Esophagus squamous epithelium (tissue), 4 donors: Measurements from ENCODE around the gene LRRC32.

Source experiments
- CTCF ChIP-seq, 6 experiments: fragments of 450-650 bp in 4 of 6; fragments of 200-600 bp in 2 of 6; sonication (generic) in 2 of 6; IDR thresholded peaks; one replicate each; pipeline ENCODE4 v1.5.1; 2016 to 2019; ENCODE audit warnings: antibody characterized with exemption in 6 of 6, mild to moderate bottlenecking in 4 of 6, moderate library complexity in 4 of 6
- POLR2A ChIP-seq, 4 donors: fragments of 450-650 bp; IDR thresholded peaks; one replicate each; pipeline ENCODE4 v1.6.1; 2017; ENCODE audit warnings: antibody characterized with exemption in 4 of 4, mild to moderate bottlenecking in 4 of 4, moderate library complexity in 3 of 4

- TF ChIP-seq CTCF (IDR thresholded peaks at IDR 0.05) (no peak), POLR2A (IDR thresholded peaks at IDR 0.05) (no peak)
Observed at GRCh38 chr11:76686261-76687079, 15.9 kb upstream of the LRRC32 start.
